Osteocyte (in vitro differentiated cells): ENCODE data around the gene ST3GAL3. TPM values are rescaled to one million over a fixed set of nuclear protein-coding genes. Genes with fewer than 3 reads are reported as not detected.

Experiments used
- DNase-seq: peaks from one replicate; pipeline ENCODE4 v3.0.0; 2021; ENCODE audit warnings: mixed read lengths; ENCODE audit not compliant: unreplicated experiment; ENCODE audit errors: extremely low spot score
- H3K27ac Mint-ChIP-seq: one replicate; pipeline ENCODE4 v1.8.0; 2021; ENCODE audit warnings: mild to moderate bottlenecking, mixed read lengths; ENCODE audit not compliant: unreplicated experiment
- H3K27me3 Mint-ChIP-seq: one replicate; pipeline ENCODE4 v1.8.0; 2021; ENCODE audit warnings: mixed read lengths; ENCODE audit not compliant: unreplicated experiment
- H3K36me3 Mint-ChIP-seq: one replicate; pipeline ENCODE4 v1.8.0; 2021; ENCODE audit warnings: mixed read lengths; ENCODE audit not compliant: unreplicated experiment
- H3K4me1 Mint-ChIP-seq: one replicate; pipeline ENCODE4 v1.8.0; 2021; ENCODE audit warnings: mixed read lengths; ENCODE audit not compliant: unreplicated experiment
- H3K4me3 Mint-ChIP-seq: one replicate; pipeline ENCODE4 v1.8.0; 2021; ENCODE audit warnings: mild to moderate bottlenecking, moderate library complexity, mixed read lengths; ENCODE audit not compliant: unreplicated experiment
- H3K9me3 Mint-ChIP-seq: one replicate; pipeline ENCODE4 v1.8.0; 2021; ENCODE audit warnings: mixed read lengths; ENCODE audit not compliant: unreplicated experiment
- total RNA-seq: library from RNA; stranded (reverse); gene quantifications from 2 replicates; pipeline ENCODE4 v1.2.1, GENCODE V29; 2021
- TF ChIP-seq, protein P1 (sequence below): fragments of 200-600 bp; sonication (generic); IDR thresholded peaks from 2 replicates; pipeline ENCODE4 v1.5.0; 2021; ENCODE audit warnings: antibody characterized with exemption, mild to moderate bottlenecking, moderate library complexity

ST3GAL3 gene
- total RNA-seq, 1 donor from 2014 or later: 26.4 TPM

DNA sequence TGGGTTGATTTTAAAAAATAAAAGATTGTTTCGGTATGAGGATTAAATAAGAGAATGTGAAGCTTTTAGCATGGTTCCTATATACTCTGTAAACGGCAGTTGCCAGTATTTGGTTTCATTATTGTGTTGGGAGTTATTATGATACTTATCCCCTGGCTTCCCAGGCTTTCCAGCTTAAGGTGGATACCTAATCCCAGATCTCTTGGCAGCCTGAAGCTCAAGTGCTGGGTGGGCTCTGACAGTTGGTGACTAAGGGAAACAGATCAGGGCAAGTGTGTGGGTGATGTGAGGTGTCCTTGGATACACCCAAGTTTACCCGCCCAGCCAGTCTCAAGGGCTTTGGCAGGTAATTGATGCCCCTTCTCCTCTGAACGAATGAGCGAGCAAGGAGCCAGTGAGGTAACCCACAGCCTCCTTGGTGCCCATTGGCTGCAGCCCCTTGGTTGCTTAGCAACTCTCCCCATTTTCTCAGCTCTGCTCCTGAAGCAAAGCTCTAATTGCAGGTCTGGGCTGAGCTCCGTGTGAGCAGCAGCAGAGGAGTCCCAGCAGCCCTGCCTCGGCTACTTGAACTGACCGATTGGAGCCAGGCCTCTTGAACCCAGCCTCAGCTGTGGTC, 245.5 kb downstream of the ST3GAL3 start:
- H3K36me3 Mint-ChIP-seq: peaks cover 13% of the 10 kb centered on the region
- peaks cover 12% of the 10 kb centered on the region for H3K4me1 Mint-ChIP-seq
- no peaks in the 10 kb centered on the region for H3K9me3 Mint-ChIP-seq
- TF ChIP-seq, protein P1, sequence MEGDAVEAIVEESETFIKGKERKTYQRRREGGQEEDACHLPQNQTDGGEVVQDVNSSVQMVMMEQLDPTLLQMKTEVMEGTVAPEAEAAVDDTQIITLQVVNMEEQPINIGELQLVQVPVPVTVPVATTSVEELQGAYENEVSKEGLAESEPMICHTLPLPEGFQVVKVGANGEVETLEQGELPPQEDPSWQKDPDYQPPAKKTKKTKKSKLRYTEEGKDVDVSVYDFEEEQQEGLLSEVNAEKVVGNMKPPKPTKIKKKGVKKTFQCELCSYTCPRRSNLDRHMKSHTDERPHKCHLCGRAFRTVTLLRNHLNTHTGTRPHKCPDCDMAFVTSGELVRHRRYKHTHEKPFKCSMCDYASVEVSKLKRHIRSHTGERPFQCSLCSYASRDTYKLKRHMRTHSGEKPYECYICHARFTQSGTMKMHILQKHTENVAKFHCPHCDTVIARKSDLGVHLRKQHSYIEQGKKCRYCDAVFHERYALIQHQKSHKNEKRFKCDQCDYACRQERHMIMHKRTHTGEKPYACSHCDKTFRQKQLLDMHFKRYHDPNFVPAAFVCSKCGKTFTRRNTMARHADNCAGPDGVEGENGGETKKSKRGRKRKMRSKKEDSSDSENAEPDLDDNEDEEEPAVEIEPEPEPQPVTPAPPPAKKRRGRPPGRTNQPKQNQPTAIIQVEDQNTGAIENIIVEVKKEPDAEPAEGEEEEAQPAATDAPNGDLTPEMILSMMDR: no peak
- H3K4me3 Mint-ChIP-seq: no peak overlapping the region
- no peaks in the 10 kb centered on the region for H3K27me3 Mint-ChIP-seq
- DNase-seq: no peak
- H3K27ac Mint-ChIP-seq: no peak overlapping the region

DNA sequence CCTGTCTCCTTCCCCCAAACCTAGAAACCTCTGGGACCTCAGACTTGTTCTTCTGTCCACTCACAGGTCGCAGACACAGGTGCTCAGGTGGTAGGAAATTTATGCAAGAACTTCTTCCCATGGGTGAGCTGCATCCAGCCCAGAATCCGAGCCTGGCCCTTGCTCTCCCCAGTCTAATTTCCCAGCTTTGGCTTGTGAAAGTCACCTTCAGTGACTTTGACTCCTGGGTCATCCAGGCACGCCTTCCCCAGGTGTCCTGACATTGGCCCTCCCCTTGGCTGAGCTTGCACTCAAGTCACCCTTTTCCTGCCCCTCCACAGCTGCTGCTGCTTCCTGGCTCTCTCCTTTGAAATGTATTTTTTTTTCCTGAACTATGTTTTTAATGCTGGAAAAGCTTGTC, 246.0 kb downstream of the ST3GAL3 start:
- no peaks in the 10 kb centered on the region for H3K27me3 Mint-ChIP-seq

DNA sequence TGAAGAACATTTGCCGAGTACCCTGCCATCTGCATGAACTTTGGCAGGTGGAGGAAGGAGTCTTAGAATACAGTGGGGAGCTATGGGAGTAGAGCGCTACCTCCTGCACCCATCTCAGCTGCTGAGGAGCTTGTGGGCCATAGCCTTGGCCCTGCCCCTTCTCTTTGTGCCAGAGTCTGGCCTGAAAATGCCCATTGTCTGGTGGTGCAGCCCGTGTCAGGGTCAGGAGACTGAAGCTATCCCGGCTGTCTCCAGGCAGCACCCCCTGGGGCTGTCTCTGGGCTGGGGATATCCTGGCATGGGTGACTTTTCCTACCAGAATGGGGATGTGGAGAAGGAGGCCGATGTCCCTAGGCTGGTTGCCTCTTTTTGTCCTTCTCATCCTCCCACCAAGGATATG, 246.7 kb downstream of the ST3GAL3 start:
- no peak for DNase-seq
- Mint-ChIP-seq H3K9me3 (no peaks in the 10 kb centered on the region), H3K27ac (no peak overlapping the region), H3K4me3 (no peak overlapping the region), H3K4me1 (no peaks in the 10 kb centered on the region), H3K27me3 (no peaks in the 10 kb centered on the region), H3K36me3 (peaks cover 23% of the 10 kb centered on the region)
- TF ChIP-seq, protein P1: no peak

More for the DNA sequence above, 246.0 kb downstream of the ST3GAL3 start:
- TF ChIP-seq, protein P1: no peak
- H3K4me3 Mint-ChIP-seq: no peak overlapping the region
- peaks cover 7% of the 10 kb centered on the region for H3K4me1 Mint-ChIP-seq
- no peaks in the 10 kb centered on the region for H3K9me3 Mint-ChIP-seq
- no peak for DNase-seq
- no peak overlapping the region for H3K27ac Mint-ChIP-seq
- peaks cover 19% of the 10 kb centered on the region for H3K36me3 Mint-ChIP-seq

DNA sequence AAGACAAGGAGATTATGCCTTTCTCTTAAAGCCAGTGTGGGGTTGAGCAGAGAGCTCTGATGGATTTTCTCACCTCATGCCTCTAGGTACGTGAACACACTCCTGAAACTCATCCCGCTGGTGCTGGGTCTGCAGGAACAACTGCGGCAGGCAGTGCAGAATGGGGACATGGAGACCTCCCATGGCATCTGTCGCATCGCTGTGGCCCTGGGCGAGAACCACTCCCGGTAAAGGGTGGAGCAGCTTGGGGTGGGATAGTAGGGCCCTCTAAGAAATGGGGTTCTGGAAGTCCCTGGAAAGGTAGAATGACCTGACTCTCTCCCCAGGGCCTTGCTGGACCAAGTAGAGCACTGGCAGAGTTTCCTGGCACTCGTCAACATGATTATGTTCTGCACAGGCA, 248.9 kb downstream of the ST3GAL3 start:
- DNase-seq: no peak
- H3K36me3 Mint-ChIP-seq: peaks cover 17% of the 10 kb centered on the region
- TF ChIP-seq, protein P1: no peak
- no peaks in the 10 kb centered on the region for H3K4me1 Mint-ChIP-seq
- no peaks in the 10 kb centered on the region for H3K9me3 Mint-ChIP-seq
- no peaks in the 10 kb centered on the region for H3K27me3 Mint-ChIP-seq
- H3K4me3 Mint-ChIP-seq: no peak overlapping the region
- no peak overlapping the region for H3K27ac Mint-ChIP-seq

DNA sequence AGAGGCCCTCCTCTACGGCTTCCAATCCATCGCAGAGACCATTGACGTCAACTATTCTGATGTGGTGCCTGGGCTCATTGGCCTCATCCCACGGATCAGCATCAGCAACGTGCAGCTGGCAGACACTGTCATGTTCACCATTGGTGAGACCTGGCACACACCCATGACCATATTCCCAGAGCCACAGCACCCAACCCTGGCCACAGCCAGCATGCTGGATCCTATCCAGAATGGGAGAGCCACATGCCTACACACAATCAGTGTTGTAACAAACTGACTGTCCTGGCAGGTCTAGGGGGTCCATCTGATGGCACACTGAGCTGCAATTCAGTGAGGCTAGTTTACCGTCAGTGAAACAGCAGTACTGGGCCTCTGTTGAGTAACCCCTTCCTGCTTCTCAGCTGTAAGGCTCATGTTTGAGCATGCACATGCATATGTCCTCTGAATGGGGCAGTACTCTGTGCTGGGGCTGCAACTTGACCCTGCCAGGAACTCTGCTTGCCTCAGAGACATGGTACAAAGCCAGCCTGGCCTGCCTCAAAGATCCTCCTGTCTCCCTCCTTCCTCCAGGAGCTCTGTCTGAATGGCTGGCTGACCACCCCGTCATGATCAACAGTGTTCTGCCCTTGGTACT, 250.2 kb downstream of the ST3GAL3 start:
- H3K4me1 Mint-ChIP-seq: no peaks in the 10 kb centered on the region
- no peak overlapping the region for H3K4me3 Mint-ChIP-seq
- H3K27ac Mint-ChIP-seq: no peak overlapping the region
- H3K36me3 Mint-ChIP-seq: peaks cover 22% of the 10 kb centered on the region
- TF ChIP-seq, protein P1: no peak
- no peaks in the 10 kb centered on the region for H3K9me3 Mint-ChIP-seq
- no peaks in the 10 kb centered on the region for H3K27me3 Mint-ChIP-seq
- DNase-seq: no peak
